Progenitor cell of endocrine pancreas (in vitro differentiated cells): Measurements from ENCODE around the gene DNAH8. TPM values are rescaled to one million over a fixed set of nuclear protein-coding genes. Genes with fewer than 3 reads are reported as not detected.

Experiments used
- DNase-seq: peaks from one replicate; pipeline ENCODE4 v3.0.0; 2021; ENCODE audit warnings: low spot score; ENCODE audit not compliant: unreplicated experiment
- H3K27ac Mint-ChIP-seq: 2 replicates; pipeline ENCODE4 v1.8.0; 2021; ENCODE audit warnings: mild to moderate bottlenecking, moderate library complexity, mixed read lengths
- H3K27me3 Mint-ChIP-seq: 2 replicates; pipeline ENCODE4 v1.8.0; 2021; ENCODE audit warnings: mixed read lengths
- H3K36me3 Mint-ChIP-seq: 2 replicates; pipeline ENCODE4 v1.8.0; 2022; ENCODE audit warnings: mixed read lengths; ENCODE audit not compliant: insufficient read depth
- H3K4me1 Mint-ChIP-seq: 2 replicates; pipeline ENCODE4 v1.8.0; 2021; ENCODE audit warnings: low read depth, mixed read lengths
- H3K4me3 Mint-ChIP-seq: 2 replicates; pipeline ENCODE4 v1.8.0; 2021; ENCODE audit warnings: low read depth, mild to moderate bottlenecking, moderate library complexity, mixed read lengths
- H3K9me3 Mint-ChIP-seq: 2 replicates; pipeline ENCODE4 v1.8.0; 2021; ENCODE audit warnings: low read depth, mixed read lengths
- total RNA-seq: library from RNA; stranded (reverse); gene quantifications from 2 replicates; pipeline ENCODE4 v1.2.1, GENCODE V29; 2021
- TF ChIP-seq, protein P1 (sequence below): fragments of 200-600 bp; sonication (generic); IDR thresholded peaks from one replicate; pipeline ENCODE4 v1.5.0; 2021; ENCODE audit warnings: antibody characterized with exemption, mild to moderate bottlenecking; ENCODE audit not compliant: unreplicated experiment

Gene DNAH8
- total RNA-seq, 1 donor from 2014 or later, result 0.12 TPM

DNA sequence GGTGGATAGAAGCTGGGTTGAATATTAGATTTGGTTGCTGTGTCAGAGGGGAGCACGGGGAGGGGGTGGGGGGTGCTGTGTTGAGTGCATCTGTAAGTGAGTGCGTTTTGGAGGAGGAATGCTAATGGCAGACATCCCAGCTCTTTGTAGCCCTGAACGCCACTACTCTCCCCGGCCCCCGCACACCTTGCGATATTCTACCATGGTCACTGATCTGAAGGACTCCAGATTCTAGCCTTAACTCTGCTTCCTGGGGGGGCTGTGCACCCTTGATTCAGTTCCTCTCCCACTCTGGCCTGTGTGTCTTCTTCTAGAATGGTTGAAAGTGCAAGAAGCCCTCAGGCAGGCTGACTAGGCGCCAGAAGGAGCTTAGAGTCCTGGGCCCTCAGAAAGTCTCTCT, 340.6 kb downstream of the DNAH8 start:
- no peak overlapping the region for H3K4me3 Mint-ChIP-seq
- TF ChIP-seq, protein P1, sequence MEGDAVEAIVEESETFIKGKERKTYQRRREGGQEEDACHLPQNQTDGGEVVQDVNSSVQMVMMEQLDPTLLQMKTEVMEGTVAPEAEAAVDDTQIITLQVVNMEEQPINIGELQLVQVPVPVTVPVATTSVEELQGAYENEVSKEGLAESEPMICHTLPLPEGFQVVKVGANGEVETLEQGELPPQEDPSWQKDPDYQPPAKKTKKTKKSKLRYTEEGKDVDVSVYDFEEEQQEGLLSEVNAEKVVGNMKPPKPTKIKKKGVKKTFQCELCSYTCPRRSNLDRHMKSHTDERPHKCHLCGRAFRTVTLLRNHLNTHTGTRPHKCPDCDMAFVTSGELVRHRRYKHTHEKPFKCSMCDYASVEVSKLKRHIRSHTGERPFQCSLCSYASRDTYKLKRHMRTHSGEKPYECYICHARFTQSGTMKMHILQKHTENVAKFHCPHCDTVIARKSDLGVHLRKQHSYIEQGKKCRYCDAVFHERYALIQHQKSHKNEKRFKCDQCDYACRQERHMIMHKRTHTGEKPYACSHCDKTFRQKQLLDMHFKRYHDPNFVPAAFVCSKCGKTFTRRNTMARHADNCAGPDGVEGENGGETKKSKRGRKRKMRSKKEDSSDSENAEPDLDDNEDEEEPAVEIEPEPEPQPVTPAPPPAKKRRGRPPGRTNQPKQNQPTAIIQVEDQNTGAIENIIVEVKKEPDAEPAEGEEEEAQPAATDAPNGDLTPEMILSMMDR, result no peak
- H3K36me3 Mint-ChIP-seq, result peaks cover 4% of the 10 kb centered on the region
- peaks cover 28% of the 10 kb centered on the region for H3K27me3 Mint-ChIP-seq
- H3K27ac Mint-ChIP-seq, result no peak overlapping the region
- peaks cover 20% of the 10 kb centered on the region for H3K4me1 Mint-ChIP-seq
- H3K9me3 Mint-ChIP-seq, result no peaks in the 10 kb centered on the region
- DNase-seq, result no peak

DNA sequence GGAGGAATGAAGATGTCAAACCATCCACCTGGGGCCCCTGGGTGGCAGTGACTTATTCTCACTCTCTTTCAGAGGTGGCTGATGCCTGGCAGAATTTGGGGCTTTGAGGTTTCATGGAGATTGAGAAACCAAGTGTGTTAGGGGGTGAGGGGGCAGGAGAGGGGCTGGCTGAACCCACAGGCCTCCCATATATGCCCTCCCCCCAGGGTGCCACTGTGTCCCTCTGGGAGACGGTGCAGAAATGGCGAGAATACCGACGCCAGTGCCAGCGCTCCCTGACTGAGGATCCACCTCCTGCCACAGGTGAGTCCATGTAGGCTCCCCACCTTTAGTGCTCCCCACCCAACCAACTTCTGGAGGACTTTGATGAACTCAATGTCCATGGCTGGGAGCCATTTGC, 341.1 kb downstream of the DNAH8 start:
- Mint-ChIP-seq H3K27me3 (peaks cover 26% of the 10 kb centered on the region), H3K27ac (no peak overlapping the region), H3K4me3 (no peak overlapping the region)

DNA sequence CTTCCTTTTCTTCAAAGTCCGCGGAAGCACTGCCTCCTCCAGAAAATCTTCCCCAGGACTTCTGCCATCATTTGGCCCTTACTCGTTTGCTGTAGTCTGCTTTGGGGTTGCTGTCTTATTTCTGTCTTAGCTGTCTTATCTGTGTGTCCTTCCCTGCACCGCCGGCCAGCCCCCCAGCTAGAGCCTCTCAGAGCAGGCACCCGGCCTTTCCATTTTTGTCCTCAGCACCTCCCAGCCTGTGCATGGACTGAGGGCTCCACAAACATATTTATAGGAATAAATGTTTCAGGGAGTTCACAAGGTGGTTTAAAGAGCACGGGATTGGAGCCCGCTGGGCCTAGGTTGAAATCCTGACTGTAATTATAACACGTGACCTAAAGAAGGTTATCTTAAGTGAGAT, 341.6 kb downstream of the DNAH8 start:
- no peaks in the 10 kb centered on the region for H3K9me3 Mint-ChIP-seq
- no peak overlapping the region for H3K4me3 Mint-ChIP-seq
- H3K36me3 Mint-ChIP-seq, result peaks cover 4% of the 10 kb centered on the region

More for the DNA sequence above, 341.1 kb downstream of the DNAH8 start:
- TF ChIP-seq, protein P1, result no peak
- DNase-seq, result no peak
- Mint-ChIP-seq H3K4me1 (peaks cover 20% of the 10 kb centered on the region), H3K36me3 (peaks cover 4% of the 10 kb centered on the region), H3K9me3 (no peaks in the 10 kb centered on the region)

DNA sequence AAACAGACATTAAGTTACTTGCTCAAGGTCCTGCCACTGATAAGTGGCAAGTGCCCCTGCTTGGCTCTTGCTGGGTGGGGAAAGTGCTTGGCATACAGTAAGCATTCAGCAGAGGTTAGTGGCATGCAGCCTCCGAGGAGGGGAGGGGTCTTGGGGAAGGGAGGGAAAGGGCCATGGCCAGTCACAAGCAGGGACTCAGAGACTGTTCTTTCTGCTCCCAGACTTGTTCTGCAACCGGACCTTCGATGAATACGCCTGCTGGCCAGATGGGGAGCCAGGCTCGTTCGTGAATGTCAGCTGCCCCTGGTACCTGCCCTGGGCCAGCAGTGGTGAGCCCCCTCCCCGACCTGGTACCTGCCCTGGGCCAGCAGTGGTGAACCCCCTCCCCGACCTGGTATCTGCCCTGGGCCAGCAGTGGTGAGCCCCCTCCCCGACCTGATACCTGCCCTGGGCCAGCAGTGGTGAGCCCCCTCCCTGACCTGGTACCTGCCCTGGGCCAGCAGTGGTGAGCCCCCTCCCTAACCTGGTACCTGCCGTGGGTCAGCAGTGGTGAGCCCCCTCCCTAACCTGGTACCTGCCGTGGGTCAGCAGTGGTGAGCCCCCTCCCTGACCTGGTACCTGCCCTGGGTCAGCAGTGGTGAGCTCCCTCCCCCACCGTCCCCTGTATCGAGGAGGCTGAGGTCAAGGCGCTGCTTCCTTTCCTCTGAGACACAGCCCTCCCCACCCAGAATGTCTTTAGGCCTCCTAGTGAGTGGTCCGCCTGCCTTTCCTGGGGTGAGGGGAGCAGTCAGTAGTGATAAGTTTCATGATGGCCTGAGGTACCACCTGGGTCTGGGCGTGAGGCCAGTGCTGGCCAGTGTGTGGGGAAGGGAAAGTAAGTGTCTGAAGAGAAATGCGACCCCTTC, 342.4 kb downstream of the DNAH8 start:
- TF ChIP-seq, protein P1, result no peak
- H3K36me3 Mint-ChIP-seq, result peaks cover 4% of the 10 kb centered on the region
- peaks cover 19% of the 10 kb centered on the region for H3K27me3 Mint-ChIP-seq
- DNase-seq, result no peak
- no peaks in the 10 kb centered on the region for H3K9me3 Mint-ChIP-seq
- H3K4me3 Mint-ChIP-seq, result no peak overlapping the region
- H3K27ac Mint-ChIP-seq, result no peak overlapping the region
- peaks cover 21% of the 10 kb centered on the region for H3K4me1 Mint-ChIP-seq

More for the DNA sequence above, 341.6 kb downstream of the DNAH8 start:
- peaks cover 23% of the 10 kb centered on the region for H3K27me3 Mint-ChIP-seq
- peaks cover 20% of the 10 kb centered on the region for H3K4me1 Mint-ChIP-seq
- no peak for DNase-seq
- no peak overlapping the region for H3K27ac Mint-ChIP-seq
- TF ChIP-seq, protein P1, result no peak

DNA sequence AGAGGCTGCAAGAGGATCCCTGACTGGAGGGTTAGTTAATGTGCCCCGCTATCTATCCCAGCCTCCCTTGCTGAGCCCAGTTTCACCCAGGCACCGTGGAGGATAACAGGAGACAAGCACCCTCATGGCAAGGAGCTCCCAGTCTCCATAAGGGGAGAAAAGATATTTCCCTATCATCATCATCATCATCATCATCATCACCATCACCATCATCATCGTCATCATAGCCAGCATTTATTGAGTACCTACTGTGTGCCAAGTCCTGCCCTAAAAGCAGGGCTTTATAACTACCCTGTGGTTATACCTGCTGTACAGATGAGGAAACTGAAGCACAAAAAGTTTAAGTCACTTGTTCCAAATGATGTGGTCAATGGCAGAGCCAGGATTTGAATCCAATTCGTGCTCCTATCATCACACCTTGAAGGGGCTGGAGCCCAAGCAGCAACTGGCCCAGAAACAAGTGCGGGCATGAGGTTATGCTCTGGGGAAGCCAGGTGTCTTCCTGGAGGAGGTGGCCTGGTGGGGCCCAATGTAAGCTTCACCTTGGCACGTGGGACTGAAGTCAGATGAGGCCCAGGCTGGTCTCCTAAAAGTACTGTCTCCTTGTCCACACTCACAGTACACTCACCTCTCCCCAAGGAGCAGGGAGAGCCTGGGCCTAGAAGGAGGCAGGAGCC, 343.5 kb downstream of the DNAH8 start:
- H3K4me1 Mint-ChIP-seq, result peaks cover 27% of the 10 kb centered on the region
- TF ChIP-seq, protein P1, result no peak
- H3K27ac Mint-ChIP-seq, result no peak overlapping the region
- peaks cover 12% of the 10 kb centered on the region for H3K27me3 Mint-ChIP-seq
- no peak for DNase-seq
- H3K9me3 Mint-ChIP-seq, result no peaks in the 10 kb centered on the region
- peaks cover 4% of the 10 kb centered on the region for H3K36me3 Mint-ChIP-seq
- H3K4me3 Mint-ChIP-seq, result no peak overlapping the region
